HG03469 (cell line): ENCODE data around the gene DHRS3.

Experiments used
- ATAC-seq: cut with Tn5 transposase; IDR thresholded peaks from one replicate; pipeline ENCODE4 v1.9.1; 2021; ENCODE audit warnings: mild to moderate bottlenecking, moderate library complexity, moderate number of reproducible peaks; ENCODE audit not compliant: unreplicated experiment

DHRS3 gene

DNA sequence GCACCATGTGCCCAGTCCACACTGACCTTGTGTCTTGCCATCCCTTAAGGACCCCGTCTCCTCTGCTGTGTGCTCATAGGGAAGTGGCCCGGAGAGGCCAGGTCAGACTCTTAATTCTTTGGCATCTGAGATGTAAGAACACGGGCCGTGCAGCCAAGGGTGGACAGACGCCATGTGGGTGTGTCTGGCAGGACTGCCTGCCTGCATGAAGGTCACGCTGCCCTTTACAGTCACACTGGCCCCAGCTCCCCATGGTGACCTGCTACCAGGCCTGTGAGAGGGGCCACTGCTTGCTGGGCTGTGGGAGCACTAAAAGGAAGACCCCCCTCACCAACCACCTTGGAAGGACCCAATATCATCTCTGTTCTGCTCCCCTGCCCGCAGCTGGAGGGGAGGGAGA, 17.7 kb downstream of the DHRS3 start:
- no peak for ATAC-seq

DNA sequence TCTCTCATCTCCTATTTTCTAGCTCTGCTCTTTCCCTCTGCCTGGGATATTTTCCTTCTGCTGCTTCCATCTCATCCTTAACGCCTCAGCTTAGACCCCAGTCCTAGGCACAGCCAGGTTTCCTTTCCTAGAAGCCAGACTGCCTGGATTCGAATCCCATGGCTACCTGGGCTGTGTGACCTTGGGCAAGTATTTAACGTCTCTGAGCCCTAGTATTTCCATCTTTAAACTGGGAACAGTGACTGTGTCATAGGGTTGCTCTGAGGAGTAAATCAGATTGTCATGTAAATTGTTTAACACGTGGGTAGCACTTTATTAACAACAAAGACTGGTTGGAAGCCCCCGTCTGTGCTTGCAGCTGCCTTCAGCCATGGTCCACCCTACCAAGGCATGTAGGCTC, 18.4 kb downstream of the DHRS3 start:
- ATAC-seq, result no peak

DNA sequence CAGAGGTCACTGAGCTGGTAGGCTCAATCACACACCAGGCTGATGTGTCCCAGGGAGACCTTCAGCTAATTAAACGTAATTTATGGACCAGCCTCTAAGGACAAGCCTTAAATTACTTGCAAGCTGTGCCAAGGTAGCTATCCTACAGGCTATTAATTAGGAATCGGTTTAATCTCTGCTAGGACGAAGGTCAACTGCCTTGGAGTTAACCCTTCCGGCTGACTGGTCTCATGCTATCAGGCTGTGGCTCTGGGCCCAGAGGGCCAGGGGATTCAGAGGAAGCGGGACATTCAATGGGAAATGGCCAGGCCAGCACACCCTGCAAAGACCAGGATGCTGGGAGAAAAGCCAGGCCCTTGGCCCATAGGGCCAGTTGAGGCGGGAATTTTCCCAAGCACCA, 19.0 kb downstream of the DHRS3 start:
- ATAC-seq, result no peak

GRCh38 chr1:12597792-12598191, 20.2 kb downstream of the DHRS3 start:
- ATAC-seq, result no peak

DNA sequence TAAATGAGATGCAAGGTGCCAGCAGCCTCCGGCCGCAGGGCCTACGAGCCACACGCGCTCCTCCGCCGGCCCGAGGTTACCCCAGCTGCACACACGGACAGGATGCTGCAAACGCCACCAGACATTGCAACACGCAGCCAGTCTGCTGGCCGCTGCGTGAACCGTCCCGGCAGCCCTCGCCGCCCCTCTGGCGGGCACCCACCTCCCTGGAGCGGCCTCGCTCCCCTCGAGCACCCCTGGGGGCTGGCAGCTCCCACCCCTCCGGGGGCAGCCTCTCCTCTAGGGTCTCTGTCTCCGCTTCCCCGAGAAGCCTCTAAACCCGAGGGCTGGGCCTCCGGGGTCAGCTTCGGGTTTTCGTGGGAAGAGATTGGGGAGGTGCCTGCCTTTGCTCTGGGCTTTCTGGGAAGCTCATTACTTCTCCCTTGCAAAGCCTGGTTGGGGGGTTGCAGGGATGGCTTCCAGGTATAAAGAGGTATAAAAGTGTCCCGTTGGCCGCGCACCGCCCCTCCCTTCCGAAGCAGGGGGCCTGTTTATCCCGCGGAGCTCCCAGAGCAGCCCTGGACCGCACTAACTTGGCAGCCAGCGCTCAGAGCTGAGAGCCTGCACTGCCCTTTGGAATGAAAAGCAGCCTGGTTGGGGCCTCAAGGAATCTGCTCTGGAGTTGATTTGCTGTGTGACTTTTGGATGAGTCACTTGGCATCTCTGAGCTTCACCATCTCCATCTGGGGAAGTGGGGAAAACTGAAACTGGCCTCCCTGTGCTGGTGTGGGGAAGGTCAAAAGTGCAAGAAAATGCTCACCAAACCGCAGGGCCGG, 21.8 kb downstream of the DHRS3 start:
- ATAC-seq, result no peak

DNA sequence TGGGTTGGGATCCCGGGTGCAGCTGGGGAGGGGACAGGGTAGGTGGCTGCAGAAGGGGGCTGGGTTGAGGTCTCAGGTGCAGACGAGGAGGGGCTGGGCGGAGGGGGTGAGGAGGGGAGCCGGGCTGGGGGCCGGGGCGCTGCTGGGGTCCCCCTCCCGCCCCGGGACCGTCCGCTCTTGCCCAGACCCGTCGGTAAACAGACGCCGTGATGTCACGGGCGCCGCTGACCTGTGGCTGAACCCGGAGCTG, 22.3 kb downstream of the DHRS3 start:
- ATAC-seq, result no peak

DNA sequence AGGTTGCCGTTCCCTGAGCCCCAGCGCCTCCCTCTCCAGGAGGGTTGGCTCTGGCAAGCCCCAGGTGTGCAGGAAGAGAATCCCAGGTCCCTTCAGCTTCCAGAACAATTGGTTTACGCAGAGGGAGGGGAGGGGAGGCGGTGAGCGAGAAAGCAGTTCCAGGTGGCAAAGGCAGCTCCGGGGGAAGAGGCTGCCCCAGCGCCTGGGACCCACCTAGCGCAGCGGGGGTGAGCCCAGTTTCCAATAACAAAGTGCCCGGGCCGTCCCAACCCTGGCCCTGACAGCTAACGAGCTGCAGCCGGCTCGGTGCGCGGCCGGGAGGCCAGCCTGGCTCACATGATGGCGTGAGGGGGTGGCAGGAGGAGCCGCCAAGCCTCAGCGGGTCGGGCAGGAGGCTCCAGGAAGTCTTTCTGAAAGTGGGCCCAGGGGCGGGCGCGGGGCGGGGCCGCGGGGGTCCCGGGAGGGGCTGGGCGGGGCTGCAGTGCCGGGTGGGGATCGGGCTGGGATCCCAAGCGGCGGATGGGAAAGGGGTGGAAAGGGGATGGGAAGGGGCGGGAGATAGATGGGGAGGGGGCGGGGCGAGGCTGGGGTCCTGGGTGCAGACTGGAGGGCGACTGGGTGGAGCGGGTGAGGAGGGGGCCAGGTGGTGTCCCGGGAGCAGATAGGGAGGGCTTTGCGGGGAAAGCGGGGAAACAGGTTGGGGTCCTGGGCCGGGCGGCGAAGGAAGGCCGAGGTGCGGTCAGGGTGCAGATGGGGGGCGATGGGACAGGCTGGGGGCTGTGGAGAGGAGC, 22.8 kb downstream of the DHRS3 start:
- no peak for ATAC-seq

DNA sequence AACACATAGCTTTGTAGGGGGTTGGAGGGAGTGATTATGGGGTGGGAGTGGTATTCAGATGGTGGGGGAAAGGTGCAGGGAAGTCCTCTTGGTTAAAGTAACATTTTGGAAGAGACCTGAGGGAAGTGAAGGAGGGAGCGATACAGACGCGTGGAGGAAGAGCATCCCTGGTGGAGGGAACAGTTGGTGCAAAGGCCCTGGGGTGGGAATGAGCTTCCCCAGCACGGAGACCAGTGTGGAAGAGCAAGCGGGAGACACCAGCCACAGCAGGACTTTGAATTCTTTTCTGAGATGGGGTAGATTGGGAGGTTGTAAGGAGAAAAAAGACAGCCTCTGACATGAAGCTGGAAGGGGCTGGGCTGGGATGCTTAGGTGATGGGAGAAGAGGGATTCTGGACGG, 23.5 kb downstream of the DHRS3 start:
- no peak for ATAC-seq

DNA sequence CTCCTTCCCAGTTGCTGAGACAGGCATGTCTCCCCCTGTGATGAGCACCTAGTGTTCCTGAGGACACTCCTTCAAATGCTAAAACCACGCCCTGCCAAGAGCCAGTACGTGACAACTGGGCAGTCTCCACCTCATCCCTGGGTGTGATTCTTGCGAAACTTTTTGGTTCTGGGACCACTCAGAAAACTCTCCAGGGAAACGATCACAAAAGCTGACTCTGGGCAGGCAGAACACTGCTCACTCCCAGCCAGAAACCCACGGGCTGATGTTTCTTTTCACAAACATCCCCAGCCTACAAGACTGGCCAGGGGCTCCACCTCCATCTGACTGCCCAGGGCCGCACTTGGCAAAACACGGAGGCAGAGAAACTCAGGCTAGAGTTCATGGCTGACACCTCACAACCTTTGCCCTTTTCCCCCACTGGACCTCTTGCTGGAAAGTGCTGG, 24.4 kb downstream of the DHRS3 start:
- no peak for ATAC-seq

- no peak for ATAC-seq
These were observed 25.5 kb downstream of the DHRS3 start for GRCh38 chr1:12592496-12592895.

- no peak for ATAC-seq
These were observed 26.6 kb downstream of the DHRS3 start for GRCh38 chr1:12591267-12591938.

- ATAC-seq, result no peak
These were observed 29.3 kb downstream of the DHRS3 start for GRCh38 chr1:12588695-12589094.

DNA sequence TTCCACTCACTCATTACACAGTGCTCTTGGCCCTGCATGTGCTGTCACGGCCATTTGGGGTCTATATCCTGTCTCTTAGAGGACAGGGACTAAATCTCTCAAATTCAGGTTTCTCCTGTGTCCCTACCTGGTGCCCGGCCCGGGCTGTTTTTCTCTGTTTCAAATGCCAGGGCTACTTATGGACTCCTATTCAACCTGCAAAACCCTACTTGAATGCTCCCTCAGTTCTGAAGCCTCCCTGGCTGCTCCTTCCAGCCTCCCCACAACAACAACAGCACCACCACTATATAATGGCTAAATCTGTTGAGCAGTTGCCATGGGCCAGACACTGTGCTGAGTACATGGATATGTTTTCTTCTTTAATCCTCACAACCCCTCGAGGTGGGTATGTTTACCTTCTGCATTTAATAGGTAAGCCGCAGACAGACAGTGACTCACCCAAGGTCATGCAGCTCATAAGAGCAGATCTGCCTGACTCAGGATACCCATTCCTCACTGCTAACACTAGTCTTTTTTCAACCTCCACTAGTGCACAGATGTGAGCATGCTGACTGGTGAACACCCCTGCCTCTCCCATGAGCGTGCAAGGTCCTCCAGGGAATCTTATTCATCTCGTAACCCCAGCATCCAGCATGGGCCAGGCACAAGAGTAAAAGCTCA, 29.9 kb downstream of the DHRS3 start:
- no peak for ATAC-seq

GRCh38 chr1:12585951-12586942, 31.8 kb downstream of the DHRS3 start:
- ATAC-seq, result no peak

GRCh38 chr1:12585536-12585935, 32.5 kb downstream of the DHRS3 start:
- ATAC-seq, result no peak

DNA sequence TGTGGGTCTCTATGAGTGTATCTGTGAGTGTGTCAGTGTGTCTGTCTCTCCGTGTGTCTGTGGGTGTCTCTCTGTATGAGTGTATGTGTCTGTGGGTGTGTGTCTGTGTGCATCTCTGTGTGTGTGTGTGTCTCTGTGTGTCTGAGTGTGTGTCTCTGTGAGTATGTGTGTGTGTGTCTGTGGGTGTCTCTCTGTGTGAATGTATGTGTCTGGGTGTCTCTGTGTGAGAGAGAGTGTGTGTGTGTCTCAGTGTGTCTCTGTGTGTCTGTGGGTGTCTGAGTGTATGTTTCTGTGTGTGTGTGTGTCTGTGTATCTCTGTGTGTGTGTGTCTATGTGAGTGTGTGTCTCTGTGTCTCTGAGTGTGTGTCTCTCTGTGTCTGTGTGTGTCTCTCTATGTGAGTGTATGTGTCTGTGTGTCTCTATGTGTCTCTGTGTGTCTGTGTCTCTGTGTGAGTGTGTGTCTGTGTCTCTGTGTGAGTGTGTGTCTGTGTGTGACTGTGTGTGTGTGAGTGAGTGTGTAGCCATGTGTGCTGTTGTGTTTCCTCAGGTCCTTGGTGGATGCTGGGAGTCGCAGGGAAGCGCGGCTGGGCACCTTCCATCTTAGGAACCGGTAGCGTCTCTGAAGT, 33.0 kb downstream of the DHRS3 start:
- no peak for ATAC-seq

DNA sequence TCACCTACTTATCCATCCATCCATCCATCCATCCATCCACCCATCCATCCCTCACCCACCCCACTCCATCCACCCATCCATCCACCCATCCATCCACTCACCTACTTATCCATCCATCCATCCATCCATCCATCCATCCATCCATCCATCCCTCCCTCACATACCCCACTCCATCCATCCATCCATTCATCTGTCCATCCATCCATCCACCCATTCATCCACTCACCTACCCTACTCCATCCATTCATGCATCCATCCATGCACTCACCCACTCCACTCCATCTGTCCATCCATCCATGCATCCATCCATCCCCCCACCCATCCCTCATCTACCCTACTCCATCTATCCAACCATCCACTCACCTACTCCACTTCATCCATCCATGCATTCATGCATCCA, 34.5 kb downstream of the DHRS3 start:
- no peak for ATAC-seq

DNA sequence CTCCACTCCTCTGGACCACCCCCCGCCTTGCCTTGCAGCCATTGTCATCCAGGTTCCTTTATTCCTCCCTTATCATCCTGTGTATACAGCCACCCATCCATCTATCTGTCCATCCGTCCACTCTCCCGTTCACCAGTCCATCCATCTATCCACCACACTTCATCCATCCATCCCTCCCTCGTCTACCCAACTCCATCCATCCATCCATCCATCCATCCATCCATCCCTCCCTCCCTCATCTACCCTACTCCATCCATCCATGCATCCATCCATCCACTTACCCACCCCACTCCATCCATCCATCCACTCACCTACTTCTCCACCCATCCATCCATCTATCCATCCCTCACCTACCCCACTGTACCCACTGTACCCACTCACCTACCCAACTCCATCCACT, 35.4 kb downstream of the DHRS3 start:
- ATAC-seq, result no peak

DNA sequence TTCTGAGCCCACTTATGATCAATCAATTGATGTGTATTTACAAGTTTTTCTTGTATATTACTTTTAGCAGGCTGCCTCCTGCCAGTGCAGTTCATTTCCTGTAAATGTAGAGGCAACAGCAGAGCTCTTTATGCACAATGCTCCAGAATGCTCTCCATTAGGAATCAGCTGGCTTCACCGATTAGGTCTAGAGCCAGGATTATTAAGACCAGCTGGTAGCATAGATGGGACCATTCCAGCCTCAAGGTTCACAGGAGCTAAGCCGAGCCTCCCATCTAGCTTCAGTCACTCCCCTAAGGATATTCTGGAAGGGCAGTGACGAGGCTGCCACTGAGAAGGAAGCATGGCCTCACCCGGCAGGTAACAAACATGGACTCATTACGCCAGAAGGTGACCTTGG, 36.8 kb downstream of the DHRS3 start:
- ATAC-seq, result no peak
